GM18951 (cell line): ENCODE data around the gene GRID1.

Experiments
- POLR2A ChIP-seq: IDR thresholded peaks from 4 replicates; pipeline ENCODE4 v1.6.1; 2011; ENCODE audit warnings: mild to moderate bottlenecking; ENCODE audit not compliant: insufficient read length, insufficient read depth; ENCODE audit errors: extremely low read depth
- in situ Hi-C: fragments of 300-500 bp; cut with MboI; formaldehyde crosslinking; loops from one replicate; pipeline ENCODE4 v1.12.0; 2022; ENCODE audit warnings: low sequenced_read_pairs, mixed read lengths, inconsistent platforms; ENCODE audit not compliant: unreplicated experiment

The GRID1 gene

DNA sequence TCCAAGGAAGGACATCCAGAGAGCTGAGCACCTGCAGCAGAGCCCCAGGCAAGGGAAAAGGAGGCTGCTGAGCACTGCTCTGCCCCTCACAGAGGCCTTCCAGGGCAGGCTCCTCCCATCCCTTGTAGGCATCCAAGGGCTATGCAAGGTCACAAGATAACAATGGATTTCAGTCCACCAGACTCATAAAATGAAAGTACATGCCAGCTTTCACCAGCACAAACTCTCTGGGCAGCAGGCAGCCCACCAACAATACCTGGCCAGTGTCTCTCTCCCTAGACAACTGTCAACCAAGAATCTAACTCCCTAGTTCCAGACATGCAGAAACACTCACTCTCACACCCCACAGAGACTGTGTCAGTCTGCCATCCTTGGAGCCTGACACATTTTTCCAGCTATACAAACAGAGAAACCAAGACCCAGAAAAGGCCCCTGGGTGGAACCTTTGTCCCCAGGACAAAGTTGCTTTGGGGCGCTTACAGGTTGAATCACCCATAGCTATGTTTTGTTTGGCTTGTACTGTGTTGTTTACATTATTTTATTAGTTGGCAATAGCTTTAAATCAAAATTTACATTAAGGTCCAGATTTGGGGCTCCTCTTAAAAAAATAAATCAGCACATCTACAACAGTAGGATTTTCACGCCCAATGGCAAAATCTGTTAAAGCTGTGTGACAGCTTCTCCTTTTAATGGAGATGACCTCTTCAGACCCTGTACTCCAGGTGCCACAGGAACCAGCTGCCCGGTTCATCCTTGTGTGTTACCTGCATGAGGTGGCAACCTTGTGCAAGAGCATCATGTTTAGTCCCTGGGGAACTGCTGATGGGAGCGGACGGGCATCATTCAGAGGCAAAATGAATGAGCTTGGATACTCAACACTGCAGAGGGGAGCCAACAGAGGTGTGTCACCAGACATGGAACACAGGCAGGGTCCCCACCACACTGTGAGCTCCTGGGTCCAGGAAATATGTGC lies 5.2 kb downstream of the GRID1 start:
- TF ChIP-seq POLR2A: no peak
- in situ Hi-C loops: no loop called here

DNA sequence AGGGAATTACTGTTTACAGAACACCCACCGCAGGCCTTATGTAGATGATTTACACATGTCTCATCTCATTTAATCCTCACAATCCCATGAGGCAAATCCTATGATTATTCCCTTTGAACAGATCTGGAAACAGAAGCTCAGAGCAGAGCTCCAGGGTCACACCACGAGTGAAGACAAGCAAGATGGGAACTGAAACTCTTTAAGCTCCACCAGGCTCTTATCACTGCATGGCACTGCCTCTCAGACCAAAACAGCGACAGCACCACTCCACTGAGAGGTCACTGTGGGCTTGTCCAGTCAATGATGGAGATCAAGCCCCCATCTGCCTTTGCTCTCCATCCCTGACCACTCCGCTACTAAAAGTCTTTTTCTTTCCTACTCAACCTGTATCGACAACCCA lies 5.9 kb downstream of the GRID1 start:
- in situ Hi-C loops: no loop called here
- TF ChIP-seq POLR2A: no peak

DNA sequence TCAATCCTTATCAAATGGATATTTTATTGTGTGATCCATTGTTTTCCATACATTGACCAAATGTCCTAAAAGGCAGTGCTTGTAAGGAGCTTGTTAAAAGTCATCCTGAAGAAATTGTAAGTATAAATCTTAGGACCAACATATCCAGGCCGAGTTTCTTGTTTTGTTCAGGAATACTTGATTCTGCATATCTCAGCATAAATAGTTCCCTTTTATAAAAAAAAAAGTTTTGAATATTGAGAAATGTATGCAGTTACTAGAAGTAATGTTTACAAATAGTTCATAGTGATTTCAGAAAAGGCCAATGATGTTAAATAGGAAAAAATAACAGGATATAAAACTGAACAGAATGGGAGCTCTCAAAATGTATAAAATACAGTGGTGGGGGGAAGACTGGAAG lies 6.6 kb downstream of the GRID1 start:
- no peak for TF ChIP-seq POLR2A
- in situ Hi-C loops: no loop called here

DNA sequence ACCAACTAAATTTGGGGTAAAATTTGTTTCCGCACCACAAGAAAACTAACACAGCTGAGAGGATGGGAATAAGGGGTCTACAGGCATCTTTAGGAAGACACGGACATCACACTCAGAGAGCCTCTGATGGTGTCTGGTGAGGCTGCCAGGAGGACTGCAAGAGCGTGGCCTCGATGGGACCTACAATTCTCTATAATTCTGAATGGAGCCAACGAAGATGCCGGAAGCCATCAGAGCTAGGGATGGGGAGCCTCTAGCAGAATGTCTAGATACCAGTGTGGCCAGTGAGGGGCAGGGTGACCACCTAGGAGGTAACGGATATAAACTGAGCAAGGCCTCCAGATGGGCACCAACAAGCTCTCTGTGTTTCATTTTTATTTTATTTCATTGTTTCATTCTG lies 7.5 kb downstream of the GRID1 start:
- no peak for TF ChIP-seq POLR2A
- in situ Hi-C loops: no loop called here

DNA sequence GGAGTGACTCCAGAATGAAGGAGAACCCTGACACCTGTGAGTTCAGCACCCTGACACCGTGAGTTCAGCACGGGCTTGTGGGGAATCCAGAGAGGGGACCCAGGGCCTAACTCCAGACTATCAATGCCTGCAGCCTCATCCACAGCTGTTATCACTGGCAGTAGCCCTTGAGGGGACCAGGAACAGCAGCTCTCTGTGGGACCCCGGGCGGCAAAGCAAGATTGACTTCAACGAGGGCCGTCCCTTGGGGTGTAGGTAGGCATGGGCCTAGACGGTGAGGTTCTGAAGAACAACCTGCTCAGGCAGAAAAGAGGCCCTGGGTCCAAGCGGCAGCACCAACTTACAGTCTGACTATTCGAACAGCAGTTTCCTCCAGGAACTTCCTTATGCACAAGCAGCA lies 8.9 kb downstream of the GRID1 start:
- no peak for TF ChIP-seq POLR2A
- in situ Hi-C loops: no loop called here

DNA sequence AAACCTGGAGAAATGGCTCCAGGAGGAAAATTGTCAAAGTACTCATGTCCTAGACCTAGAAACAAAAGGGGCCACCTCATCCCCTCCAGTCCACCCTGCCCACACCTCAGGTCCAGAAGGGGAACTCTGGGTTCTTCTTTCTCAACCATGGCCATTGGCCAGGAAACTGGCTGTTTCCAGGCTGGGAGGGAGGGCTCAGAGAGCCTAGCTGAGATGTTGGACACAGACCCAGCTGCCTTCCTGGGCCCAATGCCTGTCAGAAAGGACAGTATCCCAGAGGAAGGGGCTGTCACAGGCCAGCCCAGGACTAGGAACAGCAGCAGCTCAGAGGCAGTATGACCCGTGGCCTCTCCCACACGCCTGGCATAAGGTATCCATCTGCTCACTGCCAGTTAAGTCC lies 9.6 kb downstream of the GRID1 start:
- in situ Hi-C loops: no loop called here

DNA sequence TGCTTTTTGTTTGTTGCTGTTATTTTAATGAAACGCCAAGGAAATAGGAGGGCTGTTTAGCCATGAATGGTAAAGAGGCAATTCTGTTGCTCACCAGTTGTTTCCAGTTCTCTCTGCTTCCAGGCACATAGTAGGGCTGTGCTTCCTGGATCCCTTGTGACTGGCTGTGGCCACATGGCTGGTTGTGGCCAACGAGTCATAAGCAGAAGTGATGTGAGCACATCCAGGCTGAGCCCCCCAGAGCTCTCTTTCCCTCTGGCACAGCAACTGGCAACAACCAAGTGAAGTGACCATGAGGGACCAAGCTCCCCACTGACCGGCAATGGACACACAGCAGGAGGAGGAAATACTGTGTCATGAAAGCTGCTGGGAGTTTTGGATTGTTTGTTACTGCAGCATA lies 10.3 kb downstream of the GRID1 start:
- no peak for TF ChIP-seq POLR2A
- in situ Hi-C loops: no loop called here

More for the DNA sequence above, 9.6 kb downstream of the GRID1 start:
- no peak for TF ChIP-seq POLR2A

DNA sequence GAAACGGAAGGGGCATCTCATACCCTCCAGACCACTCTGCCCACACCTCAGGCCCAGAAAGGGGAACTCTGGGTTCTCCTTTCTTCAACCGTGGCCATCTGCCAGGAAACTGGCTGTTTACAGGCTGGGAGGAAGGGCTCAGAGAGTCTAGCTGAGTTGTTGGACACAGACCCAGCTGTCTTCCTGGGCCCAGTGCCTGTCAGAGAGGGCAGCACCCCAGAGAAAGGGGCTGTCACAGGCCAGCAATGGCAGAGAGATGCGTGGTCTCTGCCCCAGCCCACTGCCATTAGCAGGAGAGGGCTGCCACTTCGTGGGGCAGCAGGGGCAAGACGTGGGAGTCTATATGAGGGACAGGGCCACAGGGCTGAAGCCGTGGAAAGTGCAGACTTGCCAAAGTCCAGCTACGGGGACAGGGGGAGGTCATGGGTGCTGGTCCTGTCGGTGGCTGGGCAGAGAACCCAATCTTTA lies 11.0 kb downstream of the GRID1 start:
- in situ Hi-C loops: no loop called here
- TF ChIP-seq POLR2A: no peak

DNA sequence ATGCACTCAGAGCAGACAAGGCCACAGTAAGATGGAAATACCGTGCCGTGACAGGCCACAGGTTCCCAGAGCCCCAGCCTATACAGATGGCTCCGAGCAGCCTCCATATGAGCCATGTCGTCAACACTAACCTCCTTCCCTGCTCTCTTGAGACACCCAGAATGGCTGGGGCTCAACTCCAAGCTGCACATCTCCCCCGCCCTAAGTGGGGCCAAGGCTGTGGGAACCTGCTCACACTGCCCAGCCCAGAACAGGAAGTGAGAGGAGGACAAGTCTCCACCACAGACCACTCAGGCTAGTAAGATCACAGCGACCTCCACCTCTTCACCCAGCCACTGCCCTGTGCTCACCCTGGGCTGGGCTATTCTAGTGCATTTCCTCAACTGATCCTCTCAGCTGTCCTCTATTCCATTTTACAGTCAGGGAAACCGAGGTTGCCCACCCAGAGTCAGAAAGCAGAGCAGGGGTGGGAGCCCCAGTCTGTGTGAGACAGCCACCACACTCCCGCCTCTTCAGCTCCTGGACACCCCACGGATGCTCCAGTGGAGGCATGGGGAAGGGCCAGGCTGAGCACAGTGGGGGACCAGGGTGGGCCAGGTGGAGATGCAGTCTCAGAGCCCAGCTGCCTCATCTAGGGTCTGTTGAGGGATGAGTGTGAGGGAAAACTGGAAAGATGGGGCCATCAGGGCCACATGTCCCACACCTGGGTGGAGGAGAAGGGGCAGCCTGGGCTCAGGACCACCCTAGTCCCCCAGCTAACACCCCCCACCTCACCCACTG lies 11.6 kb downstream of the GRID1 start:
- TF ChIP-seq POLR2A: no peak
- in situ Hi-C loops: no loop called here

DNA sequence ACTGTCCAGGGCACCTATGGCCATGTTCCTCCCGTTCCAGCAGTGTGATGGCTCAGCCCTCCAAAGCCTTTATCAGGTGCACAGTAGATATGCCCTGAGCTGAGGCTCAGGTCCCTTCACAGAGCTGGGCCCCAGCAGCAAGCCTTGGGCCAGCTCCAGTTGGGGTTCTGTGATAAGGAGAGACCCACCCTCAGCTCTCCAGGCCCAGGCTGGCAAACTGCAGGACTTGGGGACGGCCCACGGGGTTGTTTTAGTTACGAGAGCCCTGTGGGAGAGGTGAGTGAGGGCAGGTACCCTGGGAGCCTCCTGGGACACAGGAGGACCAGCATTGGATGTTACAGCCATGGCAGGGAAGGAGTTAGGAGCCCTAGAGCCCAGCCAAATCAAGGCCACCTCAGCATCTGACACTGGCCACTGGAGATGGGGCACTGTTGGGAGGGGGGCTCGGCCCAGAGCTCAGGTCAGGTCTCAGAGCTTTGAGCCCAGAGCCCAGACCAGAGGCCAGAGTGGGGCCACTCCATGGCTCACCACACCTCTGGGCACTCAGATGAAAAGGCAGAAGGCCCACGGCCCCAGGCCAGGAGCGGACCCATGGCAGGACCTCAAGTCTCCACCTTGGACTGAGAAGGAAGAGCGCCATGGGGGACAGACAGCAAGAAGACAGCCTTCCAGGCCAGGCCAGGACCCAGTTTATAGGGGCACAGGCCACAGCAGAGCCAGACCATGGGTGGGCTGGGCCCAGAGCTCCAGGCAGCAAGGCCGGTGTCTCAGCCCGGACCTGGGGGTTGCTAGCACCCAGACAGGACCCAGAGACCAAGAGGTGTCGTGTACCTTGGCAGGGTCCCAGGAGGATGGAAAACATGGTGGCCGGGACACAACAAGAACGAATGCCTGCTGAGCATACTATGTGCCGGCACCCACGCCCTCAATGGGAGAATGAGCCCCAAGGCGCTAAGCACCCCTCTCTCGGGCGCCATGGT lies 12.8 kb downstream of the GRID1 start:
- in situ Hi-C loops: no loop called here
- no peak for TF ChIP-seq POLR2A

DNA sequence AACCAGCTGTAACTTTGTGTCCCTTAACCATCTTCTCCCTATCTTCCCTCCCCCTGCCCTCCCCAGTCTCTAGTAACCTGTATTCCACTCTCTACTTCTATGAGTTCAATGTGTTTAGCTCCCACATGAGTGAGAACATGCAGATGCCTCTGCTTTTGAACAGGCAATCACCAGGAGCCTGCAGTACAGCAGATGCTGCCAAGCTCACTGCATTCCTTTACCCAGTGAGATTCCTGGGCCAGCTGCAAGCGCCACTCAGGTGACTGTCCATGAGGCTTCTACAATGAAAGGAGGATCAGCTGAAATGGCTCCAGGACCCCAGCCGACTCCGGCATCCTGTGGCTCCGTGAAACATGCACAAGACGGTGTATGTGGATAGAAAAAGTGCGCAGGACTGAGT lies 15.7 kb downstream of the GRID1 start:
- TF ChIP-seq POLR2A: no peak
- in situ Hi-C loops: no loop called here

DNA sequence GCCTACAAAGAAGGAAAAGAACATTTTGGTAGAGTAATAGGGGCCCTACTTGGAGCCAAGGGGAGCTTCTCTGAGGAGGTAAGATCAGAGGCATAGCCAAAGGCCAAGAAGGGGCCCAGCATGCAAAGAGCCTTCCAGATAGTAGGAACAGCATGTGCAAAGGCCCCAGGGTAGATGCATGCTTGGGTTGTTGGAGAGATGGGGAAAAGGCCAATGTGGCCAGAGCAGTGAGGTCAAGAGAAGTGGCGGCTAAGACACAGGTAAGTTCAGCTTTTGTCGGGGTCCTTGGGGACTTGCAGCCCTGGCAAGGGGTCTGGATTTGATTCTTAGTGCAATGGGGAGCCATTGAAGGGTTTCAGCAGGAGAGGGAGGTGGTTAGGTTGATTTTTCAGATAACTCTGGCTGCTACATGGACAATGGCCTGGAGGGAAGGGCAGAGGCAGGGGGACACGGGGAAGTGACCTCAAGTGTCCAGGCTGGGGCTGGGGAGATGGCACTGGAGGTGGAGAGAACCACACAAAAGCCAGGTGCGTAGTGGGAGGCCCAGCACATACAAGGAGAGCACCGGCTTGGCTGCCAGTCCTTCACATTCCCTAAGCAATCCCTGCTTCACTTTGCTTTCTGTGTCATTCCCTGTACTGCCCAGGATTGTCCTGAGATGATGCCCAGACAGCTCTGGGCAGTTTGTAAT lies 16.5 kb downstream of the GRID1 start:
- in situ Hi-C loops: no loop called here
- no peak for TF ChIP-seq POLR2A
